ENCODE results near the gene CD300LD. TPM values are rescaled to one million over a fixed set of nuclear protein-coding genes. Genes with fewer than 3 reads are reported as not detected.
A peak's percentile ranks its signal among the peaks of the same experiment; 100 is the strongest.

The CD300LD gene
- total and polyA plus RNA-seq, 2 donors, result not detected

GRCh38 chr17:74601944-74602572 is 10.0 kb upstream of the CD300LD start:
- Histone ChIP-seq H3K36me3 (ENCODE audit: insufficient read depth) (no peaks in the 10 kb centered on the region), H3K4me1 (ENCODE audit: insufficient read depth) (no peaks in the 10 kb centered on the region), H3K4me3 (ENCODE audit: low read depth, low read length) (no peak overlapping the region), H3K27ac (ENCODE audit: low read depth) (no peak overlapping the region)
- no peak for DNase-seq (ENCODE audit: extremely low spot score)
- 50% methylated on average over 12 of the region's 12 CpGs for WGBS

DNA sequence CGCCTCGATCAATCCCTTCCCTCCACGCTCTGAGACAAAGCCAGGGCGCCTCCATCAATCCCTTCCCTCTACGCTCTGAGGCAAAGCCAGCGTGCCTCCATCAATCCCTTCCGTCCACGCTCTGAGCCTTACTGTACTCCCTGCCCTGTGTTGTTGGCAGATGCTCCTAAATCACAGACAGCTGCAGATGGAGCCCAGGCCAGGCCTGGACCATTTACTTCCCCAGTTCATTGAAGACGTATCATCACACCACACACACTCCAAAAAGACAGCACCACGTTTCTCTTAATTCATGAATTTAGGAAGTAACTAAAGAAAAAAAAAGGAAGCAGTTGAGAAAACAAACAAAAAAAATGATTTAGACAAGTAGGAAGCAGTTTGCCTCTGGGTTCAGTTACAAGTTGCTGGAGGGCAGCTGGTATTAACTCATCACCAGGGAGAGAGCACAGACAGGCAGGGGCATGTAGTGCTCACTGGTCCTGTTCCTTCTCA is 7.4 kb upstream of the CD300LD start:
- Histone ChIP-seq H3K4me3 (ENCODE audit: low read depth, low read length) (no peak overlapping the region), H3K4me1 (ENCODE audit: insufficient read depth) (no peaks in the 10 kb centered on the region), H3K36me3 (ENCODE audit: insufficient read depth) (no peaks in the 10 kb centered on the region), H3K27ac (ENCODE audit: low read depth) (no peak overlapping the region)
- 37% methylated on average over 10 of the region's 10 CpGs for WGBS
- DNase-seq (ENCODE audit: extremely low spot score), result peak; percentile 7

DNA sequence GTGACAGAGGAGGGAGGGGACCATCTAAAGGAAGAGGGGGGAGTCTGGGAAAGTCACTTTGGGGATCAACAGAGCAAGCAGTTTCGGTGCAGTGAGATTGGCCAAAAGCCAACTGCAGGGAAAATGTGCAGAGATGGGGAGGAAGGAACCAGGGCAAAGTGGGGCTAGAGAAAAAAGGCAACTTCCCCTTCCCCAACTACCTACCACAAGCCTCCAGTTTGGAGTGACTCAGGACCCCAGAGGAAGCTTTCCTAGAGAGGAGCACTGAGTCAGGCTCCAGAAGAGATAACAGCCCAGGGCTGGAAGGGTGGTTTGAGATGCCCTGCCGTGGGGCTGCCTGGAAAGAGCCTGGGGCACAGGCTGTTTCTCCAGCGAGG is 6.9 kb upstream of the CD300LD start:
- DNase-seq (ENCODE audit: extremely low spot score), result no peak
- Histone ChIP-seq H3K4me3 (ENCODE audit: low read depth, low read length) (no peak overlapping the region), H3K27ac (ENCODE audit: low read depth) (no peak overlapping the region), H3K36me3 (ENCODE audit: insufficient read depth) (no peaks in the 10 kb centered on the region), H3K4me1 (ENCODE audit: insufficient read depth) (no peaks in the 10 kb centered on the region)
- WGBS, result 15% methylated on average over 3 of the region's 3 CpGs

DNA sequence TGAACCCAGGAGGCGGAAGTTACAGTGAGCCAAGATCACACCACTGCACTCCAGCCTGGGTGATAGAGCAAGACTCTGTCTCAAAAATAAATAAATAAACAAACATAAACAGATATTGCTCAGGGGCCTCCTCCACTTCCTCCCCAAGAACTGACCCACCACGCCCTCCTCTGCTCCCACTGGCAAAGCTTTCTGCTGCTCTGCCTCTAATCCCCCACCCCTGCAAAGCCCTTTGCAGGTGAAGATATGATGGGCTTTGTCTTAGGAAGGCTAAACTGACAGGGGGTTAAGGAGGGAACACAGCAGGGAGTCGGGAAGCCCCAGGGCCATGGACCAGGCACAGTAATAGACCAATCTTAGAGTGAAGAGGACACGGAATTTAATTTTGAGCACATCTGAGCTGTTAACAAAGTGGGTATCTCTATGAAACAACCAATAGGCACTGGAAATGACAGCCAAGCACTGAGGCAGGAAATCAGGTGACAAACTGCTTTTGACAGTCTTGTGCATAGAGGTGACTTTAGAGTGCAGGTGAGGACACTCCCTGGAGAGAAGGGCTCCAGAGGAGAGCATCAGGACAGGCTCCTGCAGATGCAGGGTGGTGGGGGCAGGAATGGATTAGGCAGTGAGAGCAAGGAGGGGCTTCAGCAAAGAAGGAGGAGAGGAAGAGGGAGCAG is 6.4 kb upstream of the CD300LD start:
- DNase-seq (ENCODE audit: extremely low spot score), result no peak
- H3K4me1 ChIP-seq (ENCODE audit: insufficient read depth), result no peaks in the 10 kb centered on the region
- no peak overlapping the region for H3K27ac ChIP-seq (ENCODE audit: low read depth)
- H3K4me3 ChIP-seq (ENCODE audit: low read depth, low read length), result no peak overlapping the region
- WGBS, result 75% methylated on average over 4 of the region's 4 CpGs
- no peaks in the 10 kb centered on the region for H3K36me3 ChIP-seq (ENCODE audit: insufficient read depth)

DNA sequence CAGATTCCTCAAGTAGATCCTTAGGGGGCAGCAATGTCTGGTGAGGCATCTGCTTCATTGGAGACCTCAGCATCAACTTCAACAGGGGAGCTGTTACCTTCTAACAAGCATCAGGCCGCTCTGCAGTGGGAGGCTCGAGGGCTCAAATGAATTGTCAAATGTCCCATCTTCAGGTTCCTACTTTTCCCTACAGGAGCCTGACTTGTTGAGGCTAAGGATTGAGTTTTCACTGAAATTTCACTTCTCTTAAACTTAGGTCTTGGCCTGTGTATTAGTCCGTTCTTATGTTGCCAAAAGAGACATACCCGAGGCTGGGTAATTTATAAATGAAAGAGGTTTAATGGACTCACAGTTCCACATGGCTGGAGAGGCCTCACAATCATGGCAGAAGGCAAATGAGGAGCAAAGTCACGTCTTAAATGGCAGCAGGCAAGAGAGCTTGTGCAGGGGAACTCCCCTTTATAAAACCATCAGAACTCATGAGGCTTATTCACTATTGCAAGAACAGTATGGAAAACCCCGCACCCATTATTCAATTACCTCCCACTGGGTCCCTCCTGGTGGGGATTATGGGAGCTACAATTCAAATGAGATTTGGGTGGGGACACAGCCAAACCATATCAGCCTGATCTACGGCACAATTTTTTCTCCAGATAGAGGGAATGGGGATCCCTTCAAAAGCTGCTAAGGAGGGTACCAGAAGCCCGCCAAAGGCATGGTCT is 5.1 kb upstream of the CD300LD start:
- no peak overlapping the region for H3K4me3 ChIP-seq (ENCODE audit: low read depth, low read length)
- H3K4me1 ChIP-seq (ENCODE audit: insufficient read depth), result no peaks in the 10 kb centered on the region
- no peak for DNase-seq (ENCODE audit: extremely low spot score)
- no peaks in the 10 kb centered on the region for H3K36me3 ChIP-seq (ENCODE audit: insufficient read depth)
- 66% methylated on average over 8 of the region's 8 CpGs for WGBS
- H3K27ac ChIP-seq (ENCODE audit: low read depth), result no peak overlapping the region

DNA sequence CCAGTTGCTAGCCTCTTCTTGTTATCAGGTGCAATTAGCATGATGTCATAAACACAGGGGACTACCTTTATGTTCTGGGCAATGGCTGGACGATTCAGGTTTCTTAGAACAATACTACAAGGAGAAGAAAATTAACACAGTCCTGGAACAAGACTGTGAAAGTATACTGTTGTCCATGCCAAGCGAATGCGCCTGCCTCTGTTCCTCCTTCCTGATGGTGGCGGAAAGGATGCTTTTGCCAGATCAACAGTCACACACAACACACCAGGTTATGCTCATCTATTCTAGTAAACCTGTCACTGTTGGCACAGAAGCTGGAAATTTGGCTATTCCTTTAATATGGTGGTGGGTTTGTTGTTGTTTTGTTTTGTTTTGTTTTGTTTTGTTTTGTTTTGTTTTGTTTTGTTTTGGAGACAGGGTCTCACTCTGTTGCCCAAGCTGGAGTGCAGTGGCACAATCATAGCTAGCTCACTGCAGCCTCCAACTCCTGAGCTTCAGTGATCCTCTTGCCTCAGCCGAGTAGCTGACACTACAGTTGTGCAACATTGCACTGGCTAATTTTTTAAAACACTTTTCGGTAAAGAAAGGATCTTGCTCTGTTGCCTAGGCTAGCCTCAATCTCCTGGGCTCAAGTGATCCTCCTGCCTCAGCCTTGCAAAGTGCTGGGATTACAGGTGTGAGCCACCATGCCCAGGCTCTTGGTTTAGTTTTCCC is 3.1 kb upstream of the CD300LD start:
- H3K36me3 ChIP-seq (ENCODE audit: insufficient read depth), result no peaks in the 10 kb centered on the region
- 65% methylated on average over 6 of the region's 6 CpGs for WGBS
- no peaks in the 10 kb centered on the region for H3K4me1 ChIP-seq (ENCODE audit: insufficient read depth)
- H3K4me3 ChIP-seq (ENCODE audit: low read depth, low read length), result no peak overlapping the region
- H3K27ac ChIP-seq (ENCODE audit: low read depth), result no peak overlapping the region
- DNase-seq (ENCODE audit: extremely low spot score), result no peak

- no peak overlapping the region for H3K27ac ChIP-seq (ENCODE audit: low read depth)
- no peaks in the 10 kb centered on the region for H3K4me1 ChIP-seq (ENCODE audit: insufficient read depth)
- DNase-seq (ENCODE audit: extremely low spot score), result no peak
- no peaks in the 10 kb centered on the region for H3K36me3 ChIP-seq (ENCODE audit: insufficient read depth)
- WGBS, result 69% methylated on average over 1 of the region's 1 CpG
- no peak overlapping the region for H3K4me3 ChIP-seq (ENCODE audit: low read depth, low read length)
These were observed 580 bp downstream of the CD300LD start for GRCh38 chr17:74591503-74591902.

DNA sequence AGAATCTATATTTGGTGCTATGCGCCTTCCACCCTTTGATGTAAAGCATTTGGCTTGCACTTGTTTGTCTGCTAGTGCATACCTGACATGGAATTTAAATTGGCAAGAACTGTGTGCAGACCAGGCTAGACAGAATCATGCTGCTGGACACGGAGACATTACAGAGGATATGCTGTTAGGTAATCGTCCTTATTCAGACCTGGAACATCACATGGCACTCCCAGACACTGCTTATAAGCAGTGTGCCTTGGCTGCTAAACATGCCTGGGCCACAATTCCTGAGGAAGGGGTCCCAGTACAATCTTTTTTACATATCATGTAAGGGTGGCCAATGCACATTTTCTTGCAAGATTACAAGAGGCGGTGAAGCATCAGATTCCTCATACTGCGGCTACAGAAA is 6.4 kb downstream of the CD300LD start:
- Histone ChIP-seq H3K4me3 (ENCODE audit: low read depth, low read length) (no peak overlapping the region), H3K27ac (ENCODE audit: low read depth) (no peak overlapping the region), H3K36me3 (ENCODE audit: insufficient read depth) (no peaks in the 10 kb centered on the region), H3K4me1 (ENCODE audit: insufficient read depth) (no peaks in the 10 kb centered on the region)
- WGBS, result 67% methylated on average over 5 of the region's 5 CpGs
- DNase-seq (ENCODE audit: extremely low spot score), result no peak

- H3K36me3 ChIP-seq (ENCODE audit: insufficient read depth), result no peaks in the 10 kb centered on the region
- 72% methylated on average over 14 of the region's 14 CpGs for WGBS
- no peak for DNase-seq (ENCODE audit: extremely low spot score)
- no peak overlapping the region for H3K27ac ChIP-seq (ENCODE audit: low read depth)
- no peaks in the 10 kb centered on the region for H3K4me1 ChIP-seq (ENCODE audit: insufficient read depth)
- no peak overlapping the region for H3K4me3 ChIP-seq (ENCODE audit: low read depth, low read length)
These were observed 7.6 kb downstream of the CD300LD start for GRCh38 chr17:74584292-74585060.

DNA sequence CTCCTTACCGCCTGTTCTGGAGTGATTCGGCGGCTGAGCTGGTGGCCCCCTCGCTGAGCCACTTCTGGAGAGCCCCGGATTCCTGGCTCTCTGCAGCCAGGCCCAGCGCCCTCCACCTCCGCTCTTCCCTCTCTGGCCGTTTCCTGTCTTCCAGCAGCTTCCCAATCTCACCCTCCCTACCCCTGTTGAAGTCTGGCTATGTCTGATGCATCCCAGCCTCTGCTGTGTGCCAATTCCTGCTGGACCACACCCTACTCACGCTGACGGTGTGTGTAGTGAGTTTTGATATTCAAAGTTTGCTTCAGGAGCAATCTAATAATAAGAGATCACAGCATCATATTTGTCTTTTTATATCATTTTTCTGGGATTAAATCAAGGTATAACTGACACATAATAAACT is 9.4 kb downstream of the CD300LD start:
- DNase-seq (ENCODE audit: extremely low spot score), result no peak
- WGBS, result 69% methylated on average over 10 of the region's 10 CpGs

DNA sequence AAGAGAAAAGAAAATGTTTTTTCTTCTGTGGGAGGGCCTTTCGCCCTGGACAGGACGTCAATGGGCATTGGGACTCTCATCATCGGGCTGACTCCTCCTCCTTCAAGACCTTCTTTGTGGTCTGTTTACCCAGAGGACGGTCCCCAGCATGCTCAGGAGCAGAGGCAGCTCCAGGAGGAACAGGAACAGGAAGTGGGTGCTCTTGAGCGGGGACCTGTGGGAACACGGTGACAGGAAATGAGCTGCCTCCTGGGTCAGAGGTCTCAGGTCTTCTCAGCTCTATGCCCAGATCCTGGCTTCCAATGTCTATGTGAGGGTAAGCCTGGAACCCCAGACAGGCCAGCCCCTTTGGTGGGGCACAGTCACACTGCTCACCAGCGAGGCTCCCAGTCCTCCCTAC is 12.2 kb downstream of the CD300LD start:
- DNase-seq (ENCODE audit: extremely low spot score), result no peak
- Histone ChIP-seq H3K27ac (ENCODE audit: low read depth) (no peak overlapping the region), H3K4me1 (ENCODE audit: insufficient read depth) (no peaks in the 10 kb centered on the region), H3K36me3 (ENCODE audit: insufficient read depth) (no peaks in the 10 kb centered on the region), H3K4me3 (ENCODE audit: low read depth, low read length) (no peak overlapping the region)
- WGBS, result 65% methylated on average over 7 of the region's 7 CpGs

More for the DNA sequence above, 9.4 kb downstream of the CD300LD start:
- H3K36me3 ChIP-seq (ENCODE audit: insufficient read depth), result no peaks in the 10 kb centered on the region
- H3K4me1 ChIP-seq (ENCODE audit: insufficient read depth), result no peaks in the 10 kb centered on the region
- no peak overlapping the region for H3K27ac ChIP-seq (ENCODE audit: low read depth)
- no peak overlapping the region for H3K4me3 ChIP-seq (ENCODE audit: low read depth, low read length)

DNA sequence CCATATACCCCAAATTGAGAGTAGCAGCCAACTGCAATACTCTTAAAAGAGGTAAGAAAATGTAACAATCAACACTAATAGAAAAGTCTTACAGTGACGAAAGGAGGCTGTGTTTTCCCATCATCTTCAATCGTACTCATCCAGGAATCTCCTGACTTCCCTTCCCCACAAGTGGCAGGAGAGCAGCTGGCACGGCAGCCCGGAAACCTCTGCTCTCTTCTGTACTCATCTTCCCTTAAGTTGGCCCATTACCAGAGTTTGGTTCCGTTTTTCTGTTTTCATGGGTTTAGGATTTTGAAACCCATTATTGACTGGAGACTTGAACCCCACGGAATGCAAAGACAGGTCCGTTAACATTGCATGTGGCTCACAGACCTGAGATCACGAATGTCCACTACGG is 13.1 kb downstream of the CD300LD start:
- H3K4me3 ChIP-seq (ENCODE audit: low read depth, low read length), result no peak overlapping the region
- no peaks in the 10 kb centered on the region for H3K4me1 ChIP-seq (ENCODE audit: insufficient read depth)
- WGBS, result 78% methylated on average over 9 of the region's 9 CpGs
- H3K36me3 ChIP-seq (ENCODE audit: insufficient read depth), result no peaks in the 10 kb centered on the region
- H3K27ac ChIP-seq (ENCODE audit: low read depth), result no peak overlapping the region
- DNase-seq (ENCODE audit: extremely low spot score), result no peak

Measured in urinary bladder (tissue), 4 donors.